ENCODE data around the gene HPGDS.
"Not testable (repeated sequence)": the region's sequence is repeated elsewhere in the genome, so short reads cannot be mapped to it uniquely, and the experiment has no call there.

GRCh38 chr4:94385452-94385851, 42.8 kb upstream of the HPGDS start:
- not testable (repeated sequence) for TF ChIP-seq CTCF, POLR2A, POLR2AphosphoS5 (IDR thresholded peaks at IDR 0.05)
